K562 (cell line): Measurements from ENCODE around the gene YBX2. TPM values are rescaled to one million over a fixed set of nuclear protein-coding genes. Genes with fewer than 3 reads are reported as not detected.

ENCODE experiments used
- BHLHE40 ChIP-seq: IDR thresholded peaks from 2 replicates; pipeline ENCODE4 v1.6.1; 2011; ENCODE audit warnings: low read length, improper control_type of control experiment
- BRF1 ChIP-seq: IDR thresholded peaks from 3 replicates; pipeline ENCODE4 v1.6.1; 2011; ENCODE audit warnings: borderline replicate concordance, mild to moderate bottlenecking; ENCODE audit not compliant: insufficient read length; ENCODE audit errors: extremely low read depth
- CREM ChIP-seq: IDR thresholded peaks from 2 replicates; pipeline ENCODE4 v1.6.1; 2014; ENCODE audit warnings: antibody characterized with exemption, low read depth
- GTF2E2 ChIP-seq: fragments of 200-800 bp; sonication (Bioruptor generic); IDR thresholded peaks from 2 replicates; pipeline ENCODE4 v1.6.1; 2016; ENCODE audit warnings: missing genetic modification characterization, missing compliant biosample characterization
- HNRNPK ChIP-seq: fragments of 200-400 bp; formaldehyde crosslinking; IDR thresholded peaks from one replicate; pipeline ENCODE4 v1.6.1; 2018; ENCODE audit warnings: mild to moderate bottlenecking, low read depth, low read length; ENCODE audit not compliant: poor library complexity, severe bottlenecking
- MYC ChIP-seq, 2 experiments: fragments of 250-450 bp in 1 of 2; sonication (Bioruptor Pico) in 1 of 2; IDR thresholded peaks; 2 replicates each; pipeline versions ENCODE4 v1.5.1 to v1.6.1; 2012 to 2021; ENCODE audit warnings: low read depth in 2 of 2, borderline replicate concordance in 1 of 2, improper control_type of control experiment in 1 of 2, low read length in 1 of 2, mild to moderate bottlenecking in 1 of 2, moderate library complexity in 1 of 2
- PCBP1 ChIP-seq: fragments of 200-400 bp; formaldehyde crosslinking; IDR thresholded peaks from 2 replicates; pipeline ENCODE4 v1.6.1; 2018; ENCODE audit warnings: mild to moderate bottlenecking, low read depth, low read length; ENCODE audit not compliant: poor library complexity, severe bottlenecking
- SRSF9 ChIP-seq: fragments of 200-400 bp; formaldehyde crosslinking; IDR thresholded peaks from 2 replicates; pipeline ENCODE4 v1.6.1; 2017; ENCODE audit warnings: low read depth, low read length, borderline replicate concordance
- SUPT5H ChIP-seq: fragments of 450-650 bp; IDR thresholded peaks from 2 replicates; pipeline ENCODE4 v1.6.1; 2016
- ZNF766 ChIP-seq: fragments of 200-800 bp; sonication (Bioruptor generic); conservative IDR thresholded peaks from 2 replicates; pipeline ENCODE4 v1.6.1; 2016; ENCODE audit warnings: missing genetic modification characterization, missing compliant biosample characterization
- polyA plus RNA-seq, 8 experiments: library from polyadenylated mRNA; depleted of rRNA in 4 of 8; stranded (reverse) in 5 of 8; unstranded in 3 of 8; fragments of >200 nt; fragmentation: Nextera tagmentation in 2 of 8; fragmentation: Illumina TruSeq in 1 of 8; extraction: Ambion mirVana in 2 of 8; extraction: Trizol in 1 of 8; gene quantifications; 2 replicates each; pipeline versions ENCODE4 v1.2.1 to v1.2.3, GENCODE V29; 2011 to 2014; ENCODE audit warnings: inconsistent platforms in 1 of 8, missing spikeins in 1 of 8
- total RNA-seq, 7 experiments: library from RNA; depleted of rRNA in 6 of 7; stranded (reverse); fragments of >200 nt in 6 of 7; fragmentation: Illumina TruSeq in 2 of 7; extraction: Trizol in 2 of 7; gene quantifications; 2 replicates each; pipeline versions ENCODE4 v1.2.1 to v1.2.3, GENCODE V29; 2011 to 2021; ENCODE audit warnings: low replicate concordance in 1 of 7
- TF ChIP-seq, protein P1 (sequence below): fragments of 450-650 bp; IDR thresholded peaks from one replicate; pipeline ENCODE4 v1.6.1; 2018; ENCODE audit warnings: mild to moderate bottlenecking, moderate library complexity; ENCODE audit not compliant: partially characterized antibody
- TF ChIP-seq, protein P2 (sequence below), 2 experiments: IDR thresholded peaks in 1 of 2; conservative IDR thresholded peaks in 1 of 2; 2 replicates each; pipeline ENCODE4 v1.6.1; 2016; ENCODE audit warnings: low read depth in 2 of 2, mild to moderate bottlenecking in 1 of 2, missing compliant biosample characterization in 1 of 2, missing genetic modification characterization in 1 of 2, moderate library complexity in 1 of 2
- TF ChIP-seq, protein P3 (sequence below): sonication (generic); formaldehyde crosslinking; IDR thresholded peaks from 2 replicates; pipeline ENCODE4 v1.8.0; 2022; ENCODE audit warnings: mild to moderate bottlenecking, low read depth, missing genetic modification reagents
- TF ChIP-seq, protein P4 (sequence below), 3 experiments: fragments of 200-800 bp in 1 of 3; sonication (Bioruptor generic) in 1 of 3; sonication (generic) in 1 of 3; formaldehyde crosslinking in 1 of 3; IDR thresholded peaks; 2 replicates each; pipeline versions ENCODE4 v1.6.1 to v1.8.0; 2016 to 2022; ENCODE audit warnings: mild to moderate bottlenecking in 2 of 3, missing compliant biosample characterization in 2 of 3, missing genetic modification characterization in 2 of 3, missing genetic modification reagents in 1 of 3
- TF ChIP-seq, protein P5 (sequence below): fragments of 450-650 bp; conservative IDR thresholded peaks from 2 replicates; pipeline ENCODE4 v1.6.1; 2016; ENCODE audit warnings: missing genetic modification characterization, low read depth, mild to moderate bottlenecking, control low read depth, missing compliant biosample characterization

Gene YBX2
- total and polyA plus RNA-seq, 9 of the 15 experiments (the other 6 are each of a cell fraction or from before 2014, with no cell fraction given), result 0.03 to 0.59 (median 0.27) TPM; not detected in 6

DNA sequence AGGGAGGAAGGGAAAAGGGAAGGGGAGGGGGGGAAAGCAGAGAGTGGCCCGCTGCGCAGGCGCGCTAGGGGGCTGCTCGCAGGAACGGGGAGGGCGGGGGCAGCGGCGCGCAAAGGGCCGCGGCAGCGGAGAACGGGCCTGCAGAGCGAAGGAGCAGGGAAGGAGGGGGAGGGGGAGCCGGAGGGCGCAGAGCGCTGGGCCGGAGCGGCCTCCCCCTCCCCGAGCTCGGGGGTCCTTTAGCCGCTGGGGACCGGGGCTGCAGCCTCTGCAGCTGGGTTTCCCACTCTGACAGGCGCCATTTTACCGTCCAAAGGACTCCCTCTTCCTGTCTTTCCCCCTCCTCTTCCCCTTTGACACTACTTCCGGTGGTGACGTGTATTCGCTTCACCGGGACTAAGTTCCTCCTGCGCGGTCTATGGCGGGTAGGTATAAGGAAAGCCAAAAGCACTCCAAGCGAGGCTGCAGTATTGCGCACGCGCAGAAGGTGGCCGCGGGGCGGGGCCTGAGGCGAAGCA, 42.7 kb downstream of the YBX2 start, which contains the start of gene CTDNEP1 (continued):
- TF ChIP-seq, protein P1, sequence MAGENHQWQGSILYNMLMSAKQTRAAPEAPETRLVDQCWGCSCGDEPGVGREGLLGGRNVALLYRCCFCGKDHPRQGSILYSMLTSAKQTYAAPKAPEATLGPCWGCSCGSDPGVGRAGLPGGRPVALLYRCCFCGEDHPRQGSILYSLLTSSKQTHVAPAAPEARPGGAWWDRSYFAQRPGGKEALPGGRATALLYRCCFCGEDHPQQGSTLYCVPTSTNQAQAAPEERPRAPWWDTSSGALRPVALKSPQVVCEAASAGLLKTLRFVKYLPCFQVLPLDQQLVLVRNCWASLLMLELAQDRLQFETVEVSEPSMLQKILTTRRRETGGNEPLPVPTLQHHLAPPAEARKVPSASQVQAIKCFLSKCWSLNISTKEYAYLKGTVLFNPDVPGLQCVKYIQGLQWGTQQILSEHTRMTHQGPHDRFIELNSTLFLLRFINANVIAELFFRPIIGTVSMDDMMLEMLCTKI, result no peak
- TF ChIP-seq PCBP1, result peak; percentile 99
- no peak for TF ChIP-seq ZNF766 (CRISPR knock-in tag)
- TF ChIP-seq, protein P2, sequence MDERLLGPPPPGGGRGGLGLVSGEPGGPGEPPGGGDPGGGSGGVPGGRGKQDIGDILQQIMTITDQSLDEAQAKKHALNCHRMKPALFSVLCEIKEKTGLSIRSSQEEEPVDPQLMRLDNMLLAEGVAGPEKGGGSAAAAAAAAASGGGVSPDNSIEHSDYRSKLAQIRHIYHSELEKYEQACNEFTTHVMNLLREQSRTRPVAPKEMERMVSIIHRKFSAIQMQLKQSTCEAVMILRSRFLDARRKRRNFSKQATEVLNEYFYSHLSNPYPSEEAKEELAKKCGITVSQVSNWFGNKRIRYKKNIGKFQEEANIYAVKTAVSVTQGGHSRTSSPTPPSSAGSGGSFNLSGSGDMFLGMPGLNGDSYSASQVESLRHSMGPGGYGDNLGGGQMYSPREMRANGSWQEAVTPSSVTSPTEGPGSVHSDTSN (CRISPR knock-in tag; IDR thresholded peaks at IDR 0.05; ENCODE audit: low read depth), result no peak
- TF ChIP-seq, protein P2 (tag; conservative IDR thresholded peaks at IDR 0.05; ENCODE audit: low read depth), result no peak
- peak; percentile 7; the same call in 1 of the 2 replicates for TF ChIP-seq MYC (IDR thresholded peaks at IDR 0.05; ENCODE audit: low read depth, low read length)
- no peak for TF ChIP-seq MYC (CRISPR knock-in tag; IDR thresholded peaks at IDR 0.05; ENCODE audit: borderline replicate concordance, low read depth)
- TF ChIP-seq SRSF9, result no peak
- no peak; the same call in 1 of the 2 replicates for TF ChIP-seq SUPT5H
- TF ChIP-seq, protein P3, sequence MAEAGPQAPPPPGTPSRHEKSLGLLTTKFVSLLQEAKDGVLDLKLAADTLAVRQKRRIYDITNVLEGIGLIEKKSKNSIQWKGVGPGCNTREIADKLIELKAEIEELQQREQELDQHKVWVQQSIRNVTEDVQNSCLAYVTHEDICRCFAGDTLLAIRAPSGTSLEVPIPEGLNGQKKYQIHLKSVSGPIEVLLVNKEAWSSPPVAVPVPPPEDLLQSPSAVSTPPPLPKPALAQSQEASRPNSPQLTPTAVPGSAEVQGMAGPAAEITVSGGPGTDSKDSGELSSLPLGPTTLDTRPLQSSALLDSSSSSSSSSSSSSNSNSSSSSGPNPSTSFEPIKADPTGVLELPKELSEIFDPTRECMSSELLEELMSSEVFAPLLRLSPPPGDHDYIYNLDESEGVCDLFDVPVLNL (CRISPR knock-in tag), result no peak
- TF ChIP-seq, protein P4, sequence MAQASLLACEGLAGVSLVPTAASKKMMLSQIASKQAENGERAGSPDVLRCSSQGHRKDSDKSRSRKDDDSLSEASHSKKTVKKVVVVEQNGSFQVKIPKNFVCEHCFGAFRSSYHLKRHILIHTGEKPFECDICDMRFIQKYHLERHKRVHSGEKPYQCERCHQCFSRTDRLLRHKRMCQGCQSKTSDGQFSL (CRISPR knock-in tag; IDR thresholded peaks at IDR 0.05), result 0 out of 2 replicates have a peak, but pooled peaks have one; percentile 7
- TF ChIP-seq, protein P4 (tag; IDR thresholded peaks at IDR 0.05), result no peak
- TF ChIP-seq BHLHE40, result no peak
- TF ChIP-seq BRF1, result no peak
- TF ChIP-seq HNRNPK, result peak; percentile 98
- TF ChIP-seq GTF2E2 (tag), result no peak
- TF ChIP-seq CREM, result peak; percentile 86
- TF ChIP-seq, protein P5, sequence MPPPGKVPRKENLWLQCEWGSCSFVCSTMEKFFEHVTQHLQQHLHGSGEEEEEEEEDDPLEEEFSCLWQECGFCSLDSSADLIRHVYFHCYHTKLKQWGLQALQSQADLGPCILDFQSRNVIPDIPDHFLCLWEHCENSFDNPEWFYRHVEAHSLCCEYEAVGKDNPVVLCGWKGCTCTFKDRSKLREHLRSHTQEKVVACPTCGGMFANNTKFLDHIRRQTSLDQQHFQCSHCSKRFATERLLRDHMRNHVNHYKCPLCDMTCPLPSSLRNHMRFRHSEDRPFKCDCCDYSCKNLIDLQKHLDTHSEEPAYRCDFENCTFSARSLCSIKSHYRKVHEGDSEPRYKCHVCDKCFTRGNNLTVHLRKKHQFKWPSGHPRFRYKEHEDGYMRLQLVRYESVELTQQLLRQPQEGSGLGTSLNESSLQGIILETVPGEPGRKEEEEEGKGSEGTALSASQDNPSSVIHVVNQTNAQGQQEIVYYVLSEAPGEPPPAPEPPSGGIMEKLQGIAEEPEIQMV (tag), result no peak
